ENCODE results near the gene PPFIBP2. TPM values are rescaled to one million over a fixed set of nuclear protein-coding genes. Genes with fewer than 3 reads are reported as not detected.

PPFIBP2 gene
- total and polyA plus RNA-seq, 12 donors = 6.4 to 40.7 (median 21.4) TPM

GRCh38 chr11:7592711-7593110 lies 78.9 kb downstream of the PPFIBP2 start:
- H3K4me3 ChIP-seq = no peak overlapping the region
- H3K4me1 ChIP-seq = peaks cover 0 to 34% (median 21%) of the 10 kb centered on the region in 9 donors
- ATAC-seq (peak; percentile 49 to 95 (median 80)), DNase-seq (peak; percentile 37 to 44)
- no peaks in the 10 kb centered on the region for H3K27me3 ChIP-seq
- 72 to 78% methylated on average over 3 of the region's 3 CpGs for WGBS, 2 donors
- intact Hi-C loops (cut with DNase I) = no loop called here
- H3K36me3 ChIP-seq = peaks cover 0 to 18% (median 0%) of the 10 kb centered on the region in 9 donors
- no peak for TF ChIP-seq CTCF (IDR thresholded peaks at IDR 0.05)
- peak overlapping the region in 2 of 10 donors; percentile 6 to 44 for H3K27ac ChIP-seq
- H3K9me3 ChIP-seq = no peaks in the 10 kb centered on the region

GRCh38 chr11:7593481-7593880 lies 79.7 kb downstream of the PPFIBP2 start:
- H3K4me3 ChIP-seq = no peak overlapping the region
- peak overlapping the region in 2 of 10 donors; percentile 6 to 44 for H3K27ac ChIP-seq
- no peak for TF ChIP-seq CTCF (IDR thresholded peaks at IDR 0.05)
- 97 to 98% methylated on average over 3 of the region's 3 CpGs for WGBS, 2 donors
- H3K4me1 ChIP-seq = peaks cover 0 to 34% (median 21%) of the 10 kb centered on the region in 9 donors
- DNase-seq (no peak), ATAC-seq (no peak)
- no peaks in the 10 kb centered on the region for H3K27me3 ChIP-seq
- intact Hi-C loops (cut with DNase I) = no loop called here
- H3K9me3 ChIP-seq = no peaks in the 10 kb centered on the region
- H3K36me3 ChIP-seq = peaks cover 0 to 22% (median 0%) of the 10 kb centered on the region in 9 donors

GRCh38 chr11:7595016-7595866 lies 81.4 kb downstream of the PPFIBP2 start:
- Histone ChIP-seq H3K27ac (no peak overlapping the region), H3K27me3 (no peaks in the 10 kb centered on the region), H3K36me3 (peaks cover 0 to 22% (median 0%) of the 10 kb centered on the region in 9 donors), H3K4me1 (peaks cover 2 to 37% (median 16%) of the 10 kb centered on the region in 9 donors), H3K9me3 (no peaks in the 10 kb centered on the region), H3K4me3 (no peak overlapping the region)
- 92 to 100% methylated on average over 1 of the region's 1 CpG for WGBS, 2 donors
- ATAC-seq = peak in 1 of 8 donors; percentile 48
- no peak for DNase-seq
- intact Hi-C loops (cut with DNase I) = no loop called here
- no peak for TF ChIP-seq CTCF (IDR thresholded peaks at IDR 0.05)

GRCh38 chr11:7595951-7596350 lies 82.2 kb downstream of the PPFIBP2 start:
- no peak for DNase-seq
- no peak for ATAC-seq
- WGBS, 2 donors = 92 to 93% methylated on average over 2 of the region's 2 CpGs
- Histone ChIP-seq H3K27me3 (no peaks in the 10 kb centered on the region), H3K4me3 (no peak overlapping the region), H3K27ac (no peak overlapping the region), H3K9me3 (no peaks in the 10 kb centered on the region), H3K36me3 (peaks cover 0 to 25% (median 0%) of the 10 kb centered on the region in 9 donors), H3K4me1 (peaks cover 0 to 36% (median 16%) of the 10 kb centered on the region in 9 donors)
- intact Hi-C loops (cut with DNase I) = no loop called here
- no peak for TF ChIP-seq CTCF (IDR thresholded peaks at IDR 0.05)

Data from heart right ventricle (tissue), 16 donors.